ENCODE data around the gene BICDL2.

Gene BICDL2

DNA sequence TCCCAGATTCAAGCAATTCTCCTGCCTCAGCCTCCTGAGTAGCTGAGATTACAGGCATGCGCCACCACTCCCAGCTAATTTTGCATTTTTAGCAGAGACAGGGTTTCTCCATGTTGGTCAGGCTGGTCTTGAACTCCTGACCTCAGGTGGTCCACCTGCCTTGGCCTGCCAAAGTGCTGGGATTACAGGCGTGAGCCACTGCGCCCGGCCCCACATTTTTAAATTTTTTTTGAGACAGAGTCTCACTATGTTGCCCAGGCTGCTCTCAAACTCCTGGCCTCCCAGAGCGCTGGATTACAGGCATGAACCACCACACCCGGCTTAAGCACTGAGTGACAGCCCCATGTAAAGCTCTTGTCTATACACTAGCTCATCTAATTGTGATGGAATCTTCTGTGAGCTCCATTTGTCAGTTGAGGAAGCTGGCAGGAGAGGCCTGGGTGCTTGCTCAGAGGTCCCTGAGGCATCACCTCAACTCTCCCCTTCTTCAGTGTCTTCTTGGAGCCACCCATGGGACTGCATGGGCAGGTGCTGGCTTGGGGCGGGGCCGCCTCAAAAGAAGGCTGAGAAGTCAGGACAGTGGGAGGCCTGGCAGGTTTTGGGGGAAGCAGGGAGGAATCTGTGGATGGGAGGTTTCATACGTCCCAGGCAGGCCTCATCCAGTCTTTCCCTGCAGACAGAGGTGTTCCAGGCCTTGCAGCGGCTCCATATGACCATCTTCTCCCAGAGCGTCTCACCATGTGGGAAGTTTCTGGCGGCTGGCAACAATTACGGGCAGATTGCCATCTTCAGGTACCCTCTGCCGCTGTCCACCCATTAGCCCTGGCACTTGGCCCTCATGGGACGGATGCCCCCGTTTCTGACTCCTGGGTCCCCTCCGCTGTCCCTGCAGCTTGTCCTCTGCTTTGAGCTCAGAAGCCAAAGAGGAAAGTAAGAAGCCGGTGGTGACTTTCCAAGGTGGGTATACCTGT lies 11.4 kb downstream of the BICDL2 start:
- no peak for DNase-seq (ENCODE audit: low read depth, low spot score)

DNA sequence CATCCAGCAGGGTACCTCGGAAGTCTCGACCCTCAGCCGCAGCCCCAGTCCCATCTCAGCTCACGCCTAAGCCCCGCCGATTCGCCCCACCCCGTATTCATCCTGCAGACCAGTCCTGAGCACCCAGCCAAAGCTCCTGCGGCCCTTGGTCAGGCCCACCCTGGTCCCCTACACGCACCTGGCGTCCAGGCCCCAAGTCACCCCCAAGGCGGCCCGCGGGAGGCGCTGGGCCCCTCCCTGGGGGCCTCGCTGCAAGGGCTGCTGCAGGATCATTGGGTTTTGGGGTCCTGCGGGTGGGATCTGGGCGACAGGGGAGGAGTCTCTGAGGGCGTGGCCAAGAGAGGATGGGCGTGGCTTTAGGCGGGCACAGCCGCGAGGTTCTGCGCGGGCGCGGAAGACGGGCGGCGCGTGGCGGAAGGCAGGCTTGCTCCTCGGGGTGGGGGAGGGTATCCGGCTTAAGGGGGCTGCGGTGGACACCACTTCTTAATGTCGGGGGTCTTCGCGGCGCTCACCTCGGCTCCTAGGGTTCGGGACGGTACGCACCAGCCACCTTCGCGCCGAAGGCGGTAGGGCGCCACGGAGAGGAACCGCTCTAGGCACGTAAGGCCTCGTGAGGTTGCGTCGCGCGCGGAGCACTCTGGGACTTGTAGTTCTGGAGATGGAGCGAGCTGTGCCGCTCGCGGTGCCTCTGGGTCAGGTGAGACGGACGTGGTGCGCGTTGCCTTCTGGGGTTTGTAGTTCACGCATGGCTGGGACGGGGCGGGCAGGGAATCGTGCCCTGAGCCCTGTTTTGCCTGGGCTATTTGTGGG lies 12.9 kb downstream of the BICDL2 start, which contains the start of the genes HCFC1R1 and THOC6:
TSS of gene HCFC1R1 (minus strand) at position 274 of the 810 bp plus-strand sequence. CDS start at position 273, 1 bp downstream.
TSS of gene THOC6 (plus strand) at position 367 of the 810 bp plus-strand sequence. CDS start at position 659, 292 bp downstream.
- DNase-seq (ENCODE audit: low read depth, low spot score) = no peak

DNA sequence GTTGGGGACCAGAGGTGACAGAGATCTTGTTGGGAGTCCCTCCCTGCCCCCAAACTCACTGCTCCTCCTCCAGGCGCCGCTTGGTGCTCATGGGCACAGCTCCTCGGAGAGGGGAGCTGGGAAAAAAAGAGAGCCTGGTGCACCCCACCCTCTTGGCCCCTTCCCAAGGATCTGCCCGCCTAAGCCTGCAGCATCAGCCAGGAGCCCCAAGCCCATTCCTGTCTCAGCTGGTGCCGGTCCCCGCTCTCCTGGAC lies 13.4 kb downstream of the BICDL2 start:
- no peak for DNase-seq (ENCODE audit: low read depth, low spot score)

DNA sequence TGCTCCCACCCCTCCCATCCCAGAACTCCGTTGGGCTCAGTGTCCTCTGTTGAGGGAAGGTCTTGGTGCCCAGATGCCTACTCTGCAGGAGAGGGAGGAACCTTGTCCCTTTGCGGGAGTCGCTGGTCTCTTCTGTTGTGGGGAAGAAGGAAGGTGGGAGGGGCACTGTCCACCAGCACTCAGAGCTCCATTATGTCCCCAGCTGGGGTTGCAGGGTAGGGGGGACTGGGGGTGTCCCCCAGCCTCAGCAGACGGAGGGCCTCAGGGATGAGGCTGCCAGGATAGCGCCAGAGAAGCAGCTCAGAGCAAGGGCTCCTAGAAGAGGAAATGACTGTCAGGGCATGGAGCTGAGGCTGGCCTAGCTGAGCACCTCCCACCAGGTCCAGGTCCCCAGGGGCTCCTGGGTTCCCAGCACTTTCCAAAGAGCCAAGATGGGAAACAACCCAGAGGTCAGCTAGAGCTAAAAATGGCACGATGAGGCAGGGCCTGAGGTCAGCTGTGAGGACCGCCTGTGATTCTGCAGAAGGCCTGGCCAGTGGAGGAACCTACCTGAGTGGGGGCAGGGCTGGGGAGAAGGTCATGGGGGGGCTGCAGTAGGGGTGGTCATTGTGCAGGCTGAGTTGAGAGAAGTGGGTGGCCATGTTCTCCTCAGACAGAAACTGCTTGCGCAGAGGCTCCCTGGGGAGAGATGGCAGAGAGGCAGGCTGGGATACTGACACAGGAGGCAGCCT lies 13.9 kb downstream of the BICDL2 start:
- DNase-seq (ENCODE audit: low read depth, low spot score) = no peak

DNA sequence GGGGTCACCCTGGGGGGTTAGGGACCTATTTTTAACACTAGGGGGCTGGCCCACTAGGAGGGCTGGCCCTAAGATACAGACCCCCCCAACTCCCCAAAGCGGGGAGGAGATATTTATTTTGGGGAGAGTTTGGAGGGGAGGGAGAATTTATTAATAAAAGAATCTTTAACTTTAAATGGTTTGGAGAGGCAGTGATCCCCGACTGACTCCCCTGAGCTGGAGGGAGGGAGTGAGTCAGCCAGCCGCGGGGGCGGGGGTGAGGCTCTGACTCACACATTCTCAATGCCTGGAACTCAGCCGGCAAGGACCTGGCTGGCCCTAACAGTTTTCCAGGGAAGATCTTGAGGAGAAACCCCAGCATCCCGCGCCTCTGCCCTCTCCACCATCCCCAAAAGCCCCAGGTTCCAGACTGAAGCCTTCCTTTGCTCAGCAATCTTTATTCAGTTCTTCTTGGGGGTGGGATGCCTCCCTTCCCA lies 14.5 kb downstream of the BICDL2 start:
- DNase-seq (ENCODE audit: low read depth, low spot score) = no peak

DNA sequence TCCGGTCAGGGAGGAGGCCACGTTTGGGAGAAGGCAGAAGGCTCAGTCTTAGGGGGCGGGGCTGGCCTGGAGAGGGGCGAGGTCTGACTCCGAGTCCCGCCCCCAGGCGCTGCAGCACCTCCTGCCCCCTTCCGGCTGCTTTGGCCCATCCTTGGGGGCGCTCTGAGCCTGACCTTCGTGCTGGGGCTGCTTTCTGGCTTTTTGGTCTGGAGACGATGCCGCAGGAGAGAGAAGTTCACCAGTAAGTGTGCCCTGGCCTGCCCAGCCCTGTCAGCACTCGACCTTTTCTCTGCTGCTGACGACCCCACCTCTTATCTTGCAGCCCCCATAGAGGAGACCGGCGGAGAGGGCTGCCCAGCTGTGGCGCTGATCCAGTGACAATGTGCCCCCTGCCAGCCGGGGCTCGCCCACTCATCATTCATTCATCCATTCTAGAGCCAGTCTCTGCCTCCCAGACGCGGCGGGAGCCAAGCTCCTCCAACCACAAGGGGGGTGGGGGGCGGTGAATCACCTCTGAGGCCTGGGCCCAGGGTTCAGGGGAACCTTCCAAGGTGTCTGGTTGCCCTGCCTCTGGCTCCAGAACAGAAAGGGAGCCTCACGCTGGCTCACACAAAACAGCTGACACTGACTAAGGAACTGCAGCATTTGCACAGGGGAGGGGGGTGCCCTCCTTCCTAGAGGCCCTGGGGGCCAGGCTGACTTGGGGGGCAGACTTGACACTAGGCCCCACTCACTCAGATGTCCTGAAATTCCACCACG lies 15.1 kb downstream of the BICDL2 start:
- DNase-seq (ENCODE audit: low read depth, low spot score) = no peak

DNA sequence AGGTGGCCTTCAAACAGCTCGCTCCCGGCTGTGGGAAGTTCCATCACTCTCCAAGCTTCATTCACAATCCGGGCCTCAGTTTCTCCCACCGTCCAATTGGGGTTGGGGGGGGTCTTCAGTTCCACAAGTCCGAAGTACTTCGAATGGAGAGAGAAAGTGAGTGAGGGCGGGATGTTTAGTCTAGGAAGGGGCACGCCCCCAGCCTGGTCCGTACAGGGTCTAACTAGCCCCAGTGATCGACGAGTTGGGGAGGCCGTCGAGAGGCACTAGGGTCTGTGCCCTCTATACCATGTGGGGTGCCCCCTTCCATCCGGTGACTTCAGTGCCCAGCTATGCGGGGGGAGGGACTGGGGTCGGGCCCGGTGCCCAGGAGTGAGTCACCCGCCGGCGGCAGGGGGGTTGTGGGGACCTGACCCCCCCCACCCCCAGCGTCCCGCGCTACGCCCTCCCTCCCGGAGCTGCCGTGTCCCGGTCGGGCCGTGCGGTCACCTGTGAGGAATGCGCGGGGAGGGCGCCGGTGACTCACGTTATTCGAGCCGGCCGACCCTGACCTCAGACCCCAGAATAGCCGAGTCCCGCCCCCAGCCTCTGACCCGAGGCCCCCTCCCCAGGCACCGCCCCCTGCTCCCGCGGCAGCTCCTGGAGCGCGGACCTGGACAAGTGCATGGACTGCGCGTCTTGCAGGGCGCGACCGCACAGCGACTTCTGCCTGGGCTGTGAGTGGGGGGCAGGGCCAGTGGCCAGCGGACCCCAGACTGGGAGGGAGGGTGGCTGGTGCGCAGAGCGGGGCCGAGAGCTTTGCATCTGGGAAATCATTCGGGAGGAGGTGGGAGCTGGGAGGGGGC lies 15.9 kb downstream of the BICDL2 start:
- no peak for DNase-seq (ENCODE audit: low read depth, low spot score)

DNA sequence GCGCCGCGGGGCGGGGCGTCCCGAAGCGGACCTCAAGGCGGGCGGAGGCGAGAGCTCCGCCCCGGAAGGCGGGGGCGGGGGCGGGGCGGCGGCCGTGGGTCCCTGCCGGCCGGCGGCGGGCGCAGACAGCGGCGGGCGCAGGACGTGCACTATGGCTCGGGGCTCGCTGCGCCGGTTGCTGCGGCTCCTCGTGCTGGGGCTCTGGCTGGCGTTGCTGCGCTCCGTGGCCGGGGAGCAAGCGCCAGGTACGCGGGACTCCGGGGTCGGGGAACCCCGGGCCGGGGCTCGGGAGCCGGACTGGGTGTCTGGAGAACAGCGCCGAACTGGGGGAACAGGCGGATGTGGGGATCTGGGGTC lies 16.5 kb downstream of the BICDL2 start, which contains the start of gene TNFRSF12A:
TSS of gene TNFRSF12A (plus strand) at position 122 of the 357 bp plus-strand sequence. CDS start at position 152, 30 bp downstream.
- DNase-seq (ENCODE audit: low read depth, low spot score) = no peak

DNA sequence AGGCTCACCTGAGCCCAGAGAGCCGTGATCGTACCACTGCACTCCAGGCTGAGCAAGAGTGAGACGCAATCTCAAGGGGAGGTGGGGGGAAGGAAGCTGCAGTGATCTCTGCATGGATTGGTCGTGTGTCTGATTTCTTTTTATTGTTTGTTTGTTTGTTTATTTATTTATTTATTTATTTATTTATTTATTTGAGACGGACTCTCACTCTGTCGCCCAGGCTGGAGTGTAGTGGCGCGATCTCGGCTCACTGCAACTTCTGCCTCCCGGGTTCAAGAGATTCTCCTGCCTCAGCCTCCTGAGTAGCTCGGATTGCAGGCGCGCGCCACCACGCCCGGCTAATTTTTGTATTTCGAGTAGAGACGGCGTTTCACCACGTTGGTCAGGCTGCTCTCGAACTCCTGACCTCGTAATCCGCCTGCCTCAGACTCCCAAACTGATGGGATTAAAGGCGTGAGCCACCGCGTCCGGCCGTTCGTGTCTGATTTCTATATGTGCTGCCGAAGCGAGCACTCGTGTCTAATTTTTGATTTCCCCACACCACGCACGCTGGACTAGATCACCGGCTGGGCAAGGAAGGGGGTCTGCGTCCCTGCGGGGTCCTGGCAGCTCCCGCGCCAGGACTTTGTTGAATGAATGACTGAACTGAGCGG lies 17.0 kb downstream of the BICDL2 start:
- DNase-seq (ENCODE audit: low read depth, low spot score) = no peak

DNA sequence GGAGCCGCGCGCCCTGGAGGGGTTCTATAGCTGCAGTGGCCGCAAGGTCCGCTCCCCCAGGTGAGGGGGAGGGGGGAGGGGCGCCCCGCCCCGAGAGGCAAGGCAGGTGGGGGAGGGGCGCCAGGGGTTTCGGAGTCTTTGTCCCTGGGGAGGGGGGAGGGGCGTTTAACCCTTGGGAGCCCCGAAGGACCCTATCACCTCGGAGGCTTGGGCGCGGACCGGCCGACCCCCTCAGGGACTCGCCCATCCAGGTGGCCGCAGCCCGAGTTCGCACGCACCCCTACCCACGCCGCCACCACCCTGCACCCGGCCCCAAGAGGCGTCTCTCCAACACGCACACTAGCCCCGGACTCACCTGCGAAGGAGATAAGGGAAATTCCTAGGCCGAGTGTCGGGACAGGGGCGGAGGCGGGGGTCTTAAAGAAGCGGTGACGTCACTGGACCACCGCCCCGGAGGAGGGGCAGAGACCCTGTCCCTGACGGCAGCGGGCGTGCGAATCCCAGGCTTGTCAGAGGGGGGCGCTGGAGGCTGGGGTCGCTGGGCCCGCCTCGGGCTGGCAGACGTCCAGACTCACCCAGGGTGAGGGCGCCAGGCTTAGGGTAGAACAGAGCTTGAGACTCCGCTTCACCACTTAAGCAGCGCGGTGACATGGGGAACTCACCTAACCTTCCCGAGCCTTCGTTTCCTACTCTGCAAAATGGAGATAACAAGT lies 18.8 kb downstream of the BICDL2 start, which contains the start of gene CLDN6:
TSS of gene CLDN6 (minus strand) at position 390 of the 713 bp plus-strand sequence. CDS start 2,162 bp downstream, outside the sequence.
- peak; percentile 74 for DNase-seq (ENCODE audit: low read depth, low spot score)

DNA sequence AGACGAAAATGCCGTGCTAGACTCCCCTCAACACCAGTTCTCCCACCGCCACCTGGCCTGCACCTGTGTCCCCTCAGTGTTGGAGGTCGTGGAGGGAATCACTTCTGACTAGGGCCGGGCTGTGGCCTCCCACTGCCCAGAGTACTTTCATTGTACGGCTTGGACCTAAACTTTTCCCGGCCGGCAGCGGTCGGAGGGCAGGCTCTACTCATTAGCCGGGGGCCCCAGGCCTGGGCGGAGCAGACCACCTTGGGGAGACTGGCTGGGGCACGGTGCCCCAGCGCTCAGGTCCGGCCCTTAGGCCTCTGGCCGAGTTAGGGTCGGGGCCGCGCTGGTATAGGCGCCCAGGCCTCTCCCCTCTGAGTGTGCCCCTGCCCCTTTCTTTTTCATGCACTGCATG lies 19.4 kb downstream of the BICDL2 start:
- no peak for DNase-seq (ENCODE audit: low read depth, low spot score)

DNA sequence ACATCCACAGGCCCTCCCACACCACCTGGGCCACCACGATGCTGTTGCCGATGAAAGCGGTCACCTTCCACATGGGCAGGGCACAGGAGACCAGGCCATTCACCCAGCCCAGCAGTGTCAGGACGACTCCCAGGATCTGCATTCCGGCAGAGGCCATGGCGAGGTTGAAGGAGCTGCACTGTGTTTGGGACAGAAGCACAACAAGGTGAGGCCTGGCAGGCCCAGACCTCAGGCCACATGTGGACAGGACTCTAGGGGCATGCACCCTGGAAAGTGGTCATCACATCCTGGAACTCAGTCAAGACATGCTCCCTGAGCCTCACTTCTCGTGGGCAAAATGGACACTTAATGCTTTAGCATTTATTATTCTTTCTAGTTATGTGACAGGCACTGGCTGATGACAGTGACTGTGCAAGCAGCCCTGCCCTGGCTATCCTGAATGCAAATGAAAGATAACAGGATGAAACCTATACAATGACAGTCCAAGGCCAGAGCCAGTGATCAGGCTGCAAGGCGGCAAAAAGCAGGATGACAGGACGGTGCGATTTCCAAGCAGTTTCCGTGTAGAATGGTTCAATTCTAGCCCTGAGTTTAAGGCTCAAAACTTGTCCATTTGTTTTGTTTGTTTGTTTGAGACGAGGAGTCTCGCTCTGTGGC lies 20.8 kb downstream of the BICDL2 start:
- no peak for DNase-seq (ENCODE audit: low read depth, low spot score)

DNA sequence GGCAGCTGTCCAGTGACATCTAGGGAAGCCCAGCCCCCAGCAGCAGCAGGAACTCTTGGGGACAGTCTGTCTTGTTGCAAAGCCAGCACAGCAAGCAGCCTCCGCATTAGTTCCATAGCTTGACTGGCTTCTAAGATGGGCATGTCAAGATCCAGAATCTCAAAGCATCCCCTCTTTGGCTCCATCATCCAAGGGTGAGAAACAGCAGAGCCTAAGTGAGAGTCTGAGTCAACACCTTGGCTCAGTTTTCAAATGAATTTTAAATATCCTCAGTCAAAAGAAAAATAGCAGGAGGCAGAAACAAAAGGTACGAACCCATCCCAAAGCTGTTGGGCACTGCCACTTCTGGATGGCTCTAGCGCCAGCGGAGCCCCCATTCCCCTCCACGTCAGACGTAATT lies 21.8 kb downstream of the BICDL2 start:
- no peak for DNase-seq (ENCODE audit: low read depth, low spot score)

DNA sequence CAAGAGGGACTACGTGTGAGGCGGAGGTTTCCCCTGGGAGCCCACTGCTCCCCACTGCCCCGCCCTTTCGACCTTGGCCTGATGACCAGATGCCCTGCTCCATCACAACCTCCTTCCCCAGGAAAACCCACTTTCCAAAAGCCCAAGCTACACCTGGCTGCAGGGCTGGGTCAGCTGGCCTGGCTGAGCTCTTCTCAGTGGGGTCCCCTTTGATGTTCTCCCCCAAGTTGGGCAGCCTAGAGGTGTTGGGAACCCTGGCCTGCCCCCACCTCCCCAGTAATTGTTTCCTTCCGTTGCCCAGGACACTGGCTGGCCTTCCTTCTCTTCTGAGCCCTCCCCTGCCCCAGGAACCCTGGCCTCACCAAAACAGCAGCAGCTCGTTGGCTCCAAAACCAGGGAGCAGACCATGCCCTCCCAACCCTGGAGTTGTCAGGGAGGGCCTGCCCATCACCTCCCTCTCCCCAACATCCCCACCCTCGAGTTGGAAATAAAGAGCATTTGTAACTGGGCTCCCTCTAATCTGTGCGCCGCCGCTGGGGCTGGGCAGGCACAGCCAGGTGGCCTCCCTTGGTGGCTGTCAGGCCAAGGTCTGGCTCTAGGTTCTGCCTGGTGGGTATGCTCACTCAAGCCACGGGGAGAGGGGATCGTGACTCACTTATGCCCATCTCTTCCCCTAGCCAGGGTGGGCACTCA lies 22.6 kb downstream of the BICDL2 start:
- DNase-seq (ENCODE audit: low read depth, low spot score) = no peak

DNA sequence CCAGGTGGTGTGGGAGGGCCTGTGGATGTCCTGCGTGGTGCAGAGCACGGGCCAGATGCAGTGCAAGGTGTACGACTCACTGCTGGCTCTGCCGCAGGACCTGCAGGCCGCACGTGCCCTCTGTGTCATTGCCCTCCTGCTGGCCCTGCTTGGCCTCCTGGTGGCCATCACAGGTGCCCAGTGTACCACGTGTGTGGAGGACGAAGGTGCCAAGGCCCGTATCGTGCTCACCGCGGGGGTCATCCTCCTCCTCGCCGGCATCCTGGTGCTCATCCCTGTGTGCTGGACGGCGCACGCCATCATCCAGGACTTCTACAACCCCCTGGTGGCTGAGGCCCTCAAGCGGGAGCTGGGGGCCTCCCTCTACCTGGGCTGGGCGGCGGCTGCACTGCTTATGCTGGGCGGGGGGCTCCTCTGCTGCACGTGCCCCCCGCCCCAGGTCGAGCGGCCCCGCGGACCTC lies 23.2 kb downstream of the BICDL2 start:
- DNase-seq (ENCODE audit: low read depth, low spot score) = no peak

DNA sequence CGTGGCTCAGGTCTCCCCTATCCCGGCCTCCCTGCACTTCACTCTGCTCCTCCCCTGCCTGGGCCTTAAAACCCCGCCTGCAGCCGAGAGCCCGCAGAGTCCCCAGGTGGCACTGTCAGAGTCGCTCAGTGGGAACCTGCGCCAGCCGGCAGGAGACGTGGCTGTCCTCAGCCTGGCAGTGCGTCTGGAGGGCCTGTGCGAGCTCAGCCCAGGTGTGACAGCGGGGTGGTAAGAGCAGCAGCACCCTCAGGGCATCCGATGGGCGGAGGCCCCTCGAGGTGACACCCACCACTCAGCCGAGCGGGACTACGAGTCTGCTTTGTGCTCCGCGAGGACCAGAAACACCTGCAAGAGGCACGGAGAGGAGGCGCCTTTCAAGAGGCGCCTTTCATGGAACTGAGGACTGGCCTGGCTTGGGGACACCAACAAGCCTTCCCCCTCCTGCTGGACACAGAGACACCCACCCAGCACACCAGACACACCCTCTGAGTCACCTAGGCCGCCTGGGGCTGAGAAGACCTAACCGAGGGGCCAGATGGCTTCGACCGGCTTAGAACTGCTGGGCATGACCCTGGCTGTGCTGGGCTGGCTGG lies 23.8 kb downstream of the BICDL2 start, which contains the start of gene CLDN9:
TSS of gene CLDN9 (plus strand) at position 96 of the 593 bp plus-strand sequence. CDS start at position 536, 440 bp downstream.
- no peak for DNase-seq (ENCODE audit: low read depth, low spot score)

DNA sequence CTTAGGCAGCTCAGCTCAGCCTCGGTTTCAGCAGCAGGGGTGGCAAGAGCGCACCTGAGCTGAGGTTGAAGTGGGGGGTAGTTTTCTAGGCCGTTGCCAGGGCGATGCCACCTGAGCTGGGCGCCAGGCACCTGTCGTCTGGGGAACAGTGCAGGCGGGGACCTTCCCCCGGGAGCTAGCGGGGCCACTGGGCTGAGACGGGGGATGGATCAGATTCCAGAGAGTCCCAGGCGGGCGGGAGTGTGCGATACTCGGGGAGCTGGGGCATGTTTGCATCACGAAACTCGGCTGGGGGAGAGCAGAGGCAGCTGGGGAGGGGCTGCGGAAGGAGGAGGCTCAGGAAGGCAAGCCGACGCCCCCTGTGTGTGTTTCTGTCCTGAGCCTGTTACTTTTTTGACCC lies 24.5 kb downstream of the BICDL2 start:
- no peak for DNase-seq (ENCODE audit: low read depth, low spot score)

All from iPS DF 19.7 (cell line).